ENCODE results near the gene PLEKHA5.

GRCh38 chr12:19211802-19212201 lies 82.3 kb downstream of the PLEKHA5 start:
- TF ChIP-seq CTCF (conservative IDR thresholded peaks at IDR 0.05; ENCODE audit: low read depth, low read length) (no peak), EZH2 (IDR thresholded peaks at IDR 0.05; ENCODE audit: borderline replicate concordance, low read depth, low read length, poor library complexity, severe bottlenecking) (no peak)

Data from A673 (cell line).